AG20443 (cell line): ENCODE data around the gene CAPN5.

Experiments
- DNase-seq: peaks from one replicate; pipeline ENCODE4 v3.0.0; 2012; ENCODE audit warnings: low spot score, mixed read lengths

CAPN5 gene

DNA sequence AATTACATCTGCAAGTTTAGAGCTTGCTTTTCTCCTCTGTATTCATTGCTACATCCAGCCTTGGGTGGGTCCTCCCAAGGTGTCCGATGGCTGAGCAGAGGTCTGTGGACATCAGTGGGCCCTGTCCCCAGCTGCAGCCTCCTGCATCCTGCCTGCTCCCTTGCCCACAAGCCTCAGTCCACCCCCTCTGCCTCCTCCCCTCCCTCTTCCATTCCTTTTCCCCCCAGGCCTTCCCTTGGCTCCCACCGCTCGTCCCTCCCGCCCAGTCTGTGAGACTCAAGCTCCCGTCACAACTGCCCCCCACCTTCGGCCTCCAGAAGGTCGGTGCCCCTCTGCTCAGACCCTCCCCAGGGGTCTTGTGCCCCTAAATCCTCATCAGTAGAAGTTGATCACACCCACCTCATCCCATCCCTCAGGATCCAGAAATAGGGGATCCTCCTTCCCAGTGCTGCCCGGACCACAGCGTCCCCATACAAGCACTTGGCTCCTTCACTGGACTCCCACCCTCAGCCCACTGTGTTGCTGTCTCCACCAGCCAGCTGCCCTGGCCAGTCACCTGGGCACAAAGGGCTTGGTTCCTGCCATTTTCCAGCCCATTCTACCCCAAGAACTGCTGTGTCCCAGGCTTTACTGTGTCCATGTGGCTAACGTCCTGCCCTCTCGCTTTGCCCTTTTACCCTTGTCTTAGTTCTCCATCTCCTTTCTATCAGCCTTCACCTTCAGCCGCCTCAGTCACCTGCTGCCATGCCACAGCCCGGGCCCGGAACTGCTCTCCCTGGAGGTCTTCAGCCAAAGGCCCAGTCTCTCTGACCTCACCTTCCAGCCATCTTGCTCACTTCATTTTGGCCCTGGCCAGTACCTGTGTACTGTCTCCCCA, 33.6 kb downstream of the CAPN5 start:
- no peak for DNase-seq

GRCh38 chr11:77101043-77101537, 34.3 kb downstream of the CAPN5 start:
- peak; percentile 55 for DNase-seq

DNA sequence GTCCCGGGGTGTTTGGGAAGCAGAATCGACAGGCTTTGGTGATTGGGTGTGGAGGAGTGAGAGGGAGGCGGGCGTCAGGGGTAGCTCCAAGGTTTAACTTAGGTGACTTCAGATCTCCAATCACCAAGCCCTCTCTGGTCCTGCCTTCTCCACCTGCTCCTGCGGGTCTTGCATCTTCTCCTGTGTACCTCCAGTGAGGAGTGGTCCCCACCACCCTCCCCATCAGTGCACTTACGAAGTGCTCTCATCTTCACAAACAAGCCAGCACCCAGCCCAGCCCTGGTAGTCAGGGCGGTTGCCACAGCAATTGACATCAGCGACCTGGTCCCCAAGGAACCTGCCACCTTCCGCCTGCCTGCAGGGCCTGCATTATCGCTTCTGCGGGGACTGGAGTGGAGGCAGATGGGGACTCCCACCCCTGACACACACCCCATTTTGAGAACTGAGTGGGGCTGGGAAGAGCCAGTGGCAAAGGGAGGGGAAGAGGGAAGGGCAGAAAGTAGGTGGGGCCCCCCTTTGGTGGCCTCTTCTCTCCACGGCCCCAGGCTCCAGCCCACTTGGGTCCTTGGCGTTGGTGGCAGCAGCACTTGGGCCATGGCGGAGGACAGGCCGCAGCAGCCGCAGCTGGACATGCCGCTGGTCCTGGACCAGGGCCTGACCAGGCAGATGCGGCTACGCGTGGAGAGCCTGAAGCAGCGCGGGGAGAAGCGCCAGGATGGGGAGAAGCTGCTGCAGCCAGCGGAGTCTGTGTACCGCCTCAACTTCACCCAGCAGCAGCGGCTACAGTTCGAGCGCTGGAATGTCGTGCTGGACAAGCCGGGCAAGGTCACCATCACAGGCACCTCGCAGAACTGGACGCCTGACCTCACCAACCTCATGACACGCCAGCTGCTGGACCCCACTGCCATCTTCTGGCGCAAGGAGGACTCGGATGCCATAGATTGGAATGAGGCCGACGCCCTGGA, 35.8 kb downstream of the CAPN5 start, which contains the start of gene OMP:
TSS of gene OMP (plus strand) at position 595 of the 965 bp plus-strand sequence. CDS start at position 595, 0 bp downstream.
- DNase-seq = no peak

DNA sequence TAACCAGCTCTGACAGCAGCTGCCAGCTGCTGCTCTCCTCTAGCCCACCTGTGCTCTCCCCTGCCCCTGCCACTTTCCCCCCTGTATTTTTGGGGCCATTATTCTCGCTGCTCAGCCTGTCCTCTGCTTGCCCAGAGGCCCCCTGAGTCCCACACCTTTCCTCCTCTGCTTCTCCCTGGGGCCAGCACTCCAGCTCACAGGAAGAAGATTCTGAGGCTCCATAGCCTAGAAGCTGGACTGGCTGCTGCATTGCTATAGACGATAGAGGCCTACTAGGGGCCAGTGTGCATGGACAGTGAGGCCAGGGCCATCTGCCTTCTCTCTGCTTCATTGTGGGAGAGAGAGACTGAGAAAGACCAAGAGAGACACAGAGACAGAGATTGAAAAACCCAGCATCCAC, 36.5 kb downstream of the CAPN5 start:
- no peak for DNase-seq

DNA sequence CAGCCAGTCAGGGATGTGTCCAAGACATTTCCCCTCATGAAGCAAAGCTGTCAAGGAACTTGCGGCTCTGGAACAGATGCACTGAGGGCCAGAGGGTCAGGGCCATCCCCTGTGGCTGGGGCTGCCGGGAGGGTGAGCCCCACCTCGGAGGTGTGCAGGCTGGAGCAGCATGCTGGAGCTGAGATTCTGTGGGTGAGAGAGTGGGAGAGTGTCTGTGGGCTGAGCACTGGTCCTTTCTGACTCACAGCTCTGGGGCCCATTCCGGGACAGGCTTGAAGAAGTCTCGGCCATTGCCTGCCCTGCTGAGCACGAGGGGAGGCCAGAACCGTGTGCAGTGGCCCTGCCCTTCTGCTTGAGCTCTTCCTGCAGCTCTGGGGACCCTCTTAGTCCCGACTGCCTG, 38.0 kb downstream of the CAPN5 start:
- DNase-seq = no peak

- no peak for DNase-seq
Observed at GRCh38 chr11:77106321-77106720, 39.5 kb downstream of the CAPN5 start.

DNA sequence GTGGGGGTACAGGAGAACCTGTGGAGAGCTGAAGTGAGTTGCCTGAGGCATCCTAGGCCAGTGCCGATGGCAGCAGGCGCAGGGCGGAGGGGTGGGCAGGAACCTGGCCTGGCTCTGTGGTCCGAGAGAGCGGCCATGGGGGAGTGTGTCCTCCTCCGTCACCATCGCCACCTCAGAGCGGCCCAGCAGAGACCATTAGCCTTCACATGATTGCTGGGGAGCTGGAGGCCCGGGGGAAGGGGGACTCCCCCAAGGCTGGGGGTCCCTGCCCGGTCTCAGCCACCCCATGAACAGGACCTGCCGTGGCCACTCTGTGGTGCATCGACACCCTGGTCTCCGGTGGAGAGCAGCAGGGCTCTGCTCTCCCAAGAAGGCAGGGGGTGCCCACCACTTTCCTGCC, 40.0 kb downstream of the CAPN5 start:
- DNase-seq = no peak

DNA sequence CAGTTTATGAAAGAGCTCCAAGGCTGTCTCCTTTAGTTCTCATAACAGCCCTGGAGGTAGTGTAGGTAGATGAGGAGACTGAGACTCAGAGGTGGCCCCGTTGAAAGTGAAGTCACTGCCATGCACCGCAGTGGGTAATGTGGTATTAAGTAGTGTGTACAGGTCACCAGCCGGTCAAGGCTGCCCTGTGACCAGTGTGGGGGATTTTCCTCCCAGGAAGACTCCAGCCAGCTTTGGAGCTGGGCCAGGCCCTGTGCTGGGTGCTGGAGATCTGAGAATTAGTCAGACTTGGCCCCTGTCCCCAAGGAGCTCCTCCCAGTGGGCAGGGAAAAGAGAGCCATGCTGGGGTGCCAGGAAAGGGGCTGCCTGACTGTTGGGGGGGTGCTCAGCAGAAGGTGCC, 41.2 kb downstream of the CAPN5 start:
- peak; percentile 73 for DNase-seq

GRCh38 chr11:77108436-77108835, 41.7 kb downstream of the CAPN5 start:
- DNase-seq = no peak

- DNase-seq = peak; percentile 55
Observed at GRCh38 chr11:77109236-77110019, 42.7 kb downstream of the CAPN5 start.

- DNase-seq = no peak
Observed at GRCh38 chr11:77110836-77111235, 44.1 kb downstream of the CAPN5 start.

DNA sequence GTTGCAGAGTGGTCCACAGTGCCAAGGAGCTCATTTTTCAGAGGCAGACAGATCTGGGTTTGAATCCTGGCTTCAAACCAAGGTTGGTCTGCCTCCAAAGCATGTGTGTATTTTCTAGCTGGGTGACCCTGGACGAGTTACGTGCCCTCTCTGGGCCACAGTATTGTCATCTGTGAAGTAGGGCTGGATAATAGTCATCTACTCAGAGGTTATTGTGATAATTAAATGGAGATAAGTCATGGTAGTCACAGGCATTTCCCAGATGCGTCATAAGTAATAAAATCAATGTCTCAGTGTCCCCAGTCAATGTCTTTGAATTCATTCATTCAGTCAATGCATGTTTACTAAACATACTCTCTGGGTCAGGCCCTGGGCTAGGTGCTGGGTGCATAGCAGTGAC, 44.5 kb downstream of the CAPN5 start:
- no peak for DNase-seq

DNA sequence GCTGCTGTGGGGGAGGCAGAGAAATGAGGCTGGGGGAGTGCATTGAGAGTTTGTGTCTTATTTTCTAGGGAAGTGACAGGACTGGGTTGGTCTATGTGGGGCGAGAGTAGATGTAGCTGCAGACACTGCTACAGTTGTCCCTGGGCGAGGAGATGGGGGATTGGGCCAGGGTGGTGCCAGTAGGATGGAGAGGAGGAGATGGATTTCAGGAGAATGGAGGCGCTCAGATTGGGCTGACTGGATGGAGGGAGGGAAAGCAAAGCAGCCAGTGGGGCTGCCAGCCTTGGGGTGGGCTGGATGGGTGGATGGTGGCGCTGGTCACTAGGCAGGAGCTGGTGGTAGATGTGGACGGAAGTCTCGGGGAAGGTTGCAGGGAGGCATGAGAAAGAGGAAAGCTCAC, 45.2 kb downstream of the CAPN5 start:
- no peak for DNase-seq

- DNase-seq = no peak
Observed at GRCh38 chr11:77112641-77113381, 46.0 kb downstream of the CAPN5 start.

GRCh38 chr11:77113382-77114088, 46.8 kb downstream of the CAPN5 start:
- DNase-seq = peak; percentile 61

DNA sequence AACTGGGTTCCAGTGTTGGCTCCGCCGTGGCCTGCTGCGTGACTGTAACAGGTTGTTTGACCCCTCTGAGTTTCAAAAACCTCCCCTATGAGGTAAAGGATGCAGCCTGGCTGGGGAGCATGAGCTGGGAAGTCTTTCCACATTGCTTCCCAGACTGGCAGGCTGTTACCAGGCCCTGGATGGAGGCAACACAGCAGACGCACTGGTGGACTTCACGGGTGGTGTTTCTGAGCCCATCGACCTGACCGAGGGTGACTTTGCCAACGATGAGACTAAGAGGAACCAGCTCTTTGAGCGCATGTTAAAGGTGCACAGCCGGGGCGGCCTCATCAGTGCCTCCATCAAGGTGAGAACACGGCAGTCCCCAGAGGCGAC, 47.3 kb downstream of the CAPN5 start:
- no peak for DNase-seq

- no peak for DNase-seq
Observed at GRCh38 chr11:77115181-77115611, 48.4 kb downstream of the CAPN5 start.

DNA sequence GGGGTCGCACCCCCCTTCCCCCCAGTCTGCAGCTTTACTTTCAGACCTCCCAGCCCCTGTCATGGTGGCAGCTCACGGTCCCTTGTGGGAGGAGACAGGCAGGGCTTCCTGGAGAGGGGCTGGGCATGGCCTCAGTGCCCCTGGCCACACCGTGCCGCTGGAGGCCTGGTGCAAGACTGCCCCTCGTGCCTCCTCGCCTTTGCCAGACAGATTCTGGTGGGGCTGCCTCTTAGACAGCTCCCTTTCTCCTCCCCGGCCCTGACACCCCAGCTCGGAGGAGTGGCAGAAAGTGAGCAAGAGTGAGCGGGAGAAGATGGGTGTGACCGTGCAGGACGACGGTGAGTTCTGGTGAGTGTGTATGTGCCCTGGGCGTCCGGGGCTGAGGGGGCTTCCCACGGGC, 49.2 kb downstream of the CAPN5 start:
- DNase-seq = no peak

DNA sequence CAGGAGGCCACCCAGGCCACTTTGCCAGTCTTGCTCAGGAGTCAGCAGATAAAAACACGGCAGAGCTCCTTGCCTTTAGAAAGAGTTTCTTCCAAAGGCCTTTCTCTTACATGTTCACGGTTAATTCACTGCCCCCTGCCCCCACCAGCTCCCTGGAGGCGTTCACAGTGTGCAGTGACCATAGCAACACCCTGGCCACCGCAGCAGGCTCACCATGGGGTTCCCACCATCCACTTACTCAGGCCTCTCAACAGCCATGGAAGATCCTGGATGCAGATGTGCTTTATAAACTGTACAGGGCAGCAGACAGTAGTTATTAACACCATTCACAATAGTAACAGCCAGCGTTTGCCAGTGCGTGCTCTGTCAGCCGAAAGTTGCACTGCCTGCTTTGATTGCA, 50.7 kb downstream of the CAPN5 start:
- no peak for DNase-seq

DNA sequence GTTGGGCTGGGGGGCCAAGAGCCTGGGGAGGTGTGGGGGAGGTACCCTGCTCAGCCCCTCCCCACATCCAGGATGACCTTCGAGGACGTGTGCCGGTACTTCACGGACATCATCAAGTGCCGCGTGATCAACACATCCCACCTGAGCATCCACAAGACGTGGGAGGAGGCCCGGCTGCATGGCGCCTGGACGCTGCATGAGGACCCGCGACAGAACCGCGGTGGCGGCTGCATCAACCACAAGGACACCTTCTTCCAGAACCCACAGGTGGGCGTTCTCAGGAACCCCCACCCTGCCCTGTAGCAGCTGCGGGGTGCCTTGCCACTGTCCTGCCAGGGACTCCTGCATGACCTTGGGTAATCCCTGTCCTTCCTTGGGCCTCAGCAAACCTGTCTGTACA, 51.3 kb downstream of the CAPN5 start:
- DNase-seq = no peak
